Lung (tissue), 12 donors: ENCODE measurements around the gene NEAT1. TPM values are rescaled to one million over a fixed set of nuclear protein-coding genes. Genes with fewer than 3 reads are reported as not detected.

Source experiments
- ATAC-seq: fragments of 200-7000 bp; cut with Tn5 transposase; one replicate; pipeline ENCODE4 v1.9.1; 2020; ENCODE audit warnings: moderate number of reproducible peaks; ENCODE audit not compliant: insufficient read depth, low FRiP score
- DNase-seq, 3 donors: peaks; one replicate each; pipeline ENCODE4 v3.0.0-alpha.2; 2013 to 2017
- H3K27ac ChIP-seq, 2 donors: one replicate each; pipeline ENCODE4 v1.5.1; 2013; ENCODE audit warnings: mild to moderate bottlenecking in 2 of 2, moderate library complexity in 2 of 2, control low read depth in 1 of 2, inconsistent platforms in 1 of 2, low read depth in 1 of 2, low read length in 1 of 2
- H3K27me3 ChIP-seq, 3 donors: one replicate each; pipeline ENCODE4 v1.5.1; 2013; ENCODE audit warnings: low read length in 2 of 3; ENCODE audit not compliant: control insufficient read depth in 3 of 3, insufficient read depth in 3 of 3
- H3K36me3 ChIP-seq, 4 donors: one replicate each; pipeline ENCODE4 v1.5.1; 2013; ENCODE audit warnings: low read length in 4 of 4, mild to moderate bottlenecking in 1 of 4, moderate library complexity in 1 of 4; ENCODE audit not compliant: control insufficient read depth in 4 of 4, insufficient read depth in 4 of 4
- H3K4me1 ChIP-seq, 5 donors: one replicate each; pipeline ENCODE4 v1.5.1; 2013; ENCODE audit warnings: low read length in 5 of 5, mild to moderate bottlenecking in 2 of 5, moderate library complexity in 1 of 5; ENCODE audit not compliant: control insufficient read depth in 5 of 5, insufficient read depth in 5 of 5
- H3K4me3 ChIP-seq: one replicate; pipeline ENCODE4 v1.5.1; 2013; ENCODE audit warnings: mild to moderate bottlenecking, control low read depth, moderate library complexity
- H3K9ac ChIP-seq, 2 donors: one replicate each; pipeline ENCODE4 v1.5.1; 2013; ENCODE audit warnings: low read length in 2 of 2, control low read depth in 1 of 2; ENCODE audit not compliant: insufficient read depth in 1 of 2
- H3K9me3 ChIP-seq, 4 donors: one replicate each; pipeline ENCODE4 v1.5.1; 2013; ENCODE audit warnings: low read length in 3 of 4, mild to moderate bottlenecking in 1 of 4, moderate library complexity in 1 of 4; ENCODE audit not compliant: control insufficient read depth in 4 of 4, insufficient read depth in 3 of 4
- CTCF ChIP-seq: IDR thresholded peaks from 2 replicates; pipeline ENCODE4 v1.5.1; 2012; ENCODE audit warnings: mild to moderate bottlenecking; ENCODE audit errors: control extremely low read depth, extremely low read depth
- WGBS, 2 donors: extraction: QIAGEN DNeasy Blood & Tissue Kit; methylation state at CpG; one replicate each; pipeline ENCODE4 v1.1.7; 2013; 5-methylcytosine and 5-hydroxymethylcytosine counted together
- polyA plus RNA-seq, 2 donors: library from polyadenylated mRNA; stranded (reverse); fragments of 200-250 nt; gene quantifications; one replicate each; pipeline ENCODE4 v1.2.1, GENCODE V29; 2013
- total RNA-seq, 2 donors: library from RNA; depleted of rRNA in 1 of 2; stranded (reverse); fragments of >200 nt in 1 of 2; gene quantifications; one replicate each; pipeline ENCODE4 v1.2.1, GENCODE V29; 2014 to 2021
- donor health status: control.
- donor health status: control.
- donor health status: Bipolar disorder and iron deficiency.
- donor health status: healthy.
- donor health status: DM: yes; HTN: yes; CAD: no.

The NEAT1 gene
- total and polyA plus RNA-seq, 4 donors, result 481 to 1,176 (median 715) TPM

- H3K9me3 ChIP-seq, result no peaks in the 10 kb centered on the region
- ATAC-seq, result no peak
- peak overlapping the region; percentile 97 to 98 for H3K27ac ChIP-seq
- peak; percentile 63 to 75 (median 66) for DNase-seq
- no peak for TF ChIP-seq CTCF
- H3K27me3 ChIP-seq, result no peaks in the 10 kb centered on the region
- H3K9ac ChIP-seq, result peak overlapping the region in 1 of 2 donors; percentile 36
- H3K36me3 ChIP-seq, result no peaks in the 10 kb centered on the region
- H3K4me3 ChIP-seq, result no peak overlapping the region
- 56 to 66% methylated on average over 8 of the region's 8 CpGs for WGBS, 2 donors
- peaks cover 41 to 79% (median 50%) of the 10 kb centered on the region in 5 donors for H3K4me1 ChIP-seq
Measured at GRCh38 chr11:65489706-65490320, 67.2 kb downstream of the NEAT1 start.

GRCh38 chr11:65491163-65491465 is 68.5 kb downstream of the NEAT1 start:
- no peak for ATAC-seq
- no peak overlapping the region for H3K4me3 ChIP-seq

GRCh38 chr11:65491614-65492386 is 69.2 kb downstream of the NEAT1 start:
- no peak for TF ChIP-seq CTCF
- Histone ChIP-seq H3K27ac (peak overlapping the region; percentile 88 to 97), H3K4me3 (no peak overlapping the region), H3K27me3 (no peaks in the 10 kb centered on the region), H3K9me3 (no peaks in the 10 kb centered on the region), H3K4me1 (peaks cover 41 to 88% (median 54%) of the 10 kb centered on the region in 5 donors), H3K36me3 (no peaks in the 10 kb centered on the region), H3K9ac (peak overlapping the region in 1 of 2 donors; percentile 26)
- WGBS, 2 donors, result 33 to 50% methylated on average over 17 of the region's 17 CpGs
- peak; percentile 58 to 78 (median 66) for DNase-seq
- peak; percentile 50 for ATAC-seq

More at GRCh38 chr11:65491163-65491465, 68.5 kb downstream of the NEAT1 start:
- no peaks in the 10 kb centered on the region for H3K27me3 ChIP-seq
- H3K9ac ChIP-seq, result no peak overlapping the region
- H3K27ac ChIP-seq, result peak overlapping the region; percentile 88 to 97
- no peaks in the 10 kb centered on the region for H3K36me3 ChIP-seq
- H3K4me1 ChIP-seq, result peaks cover 45 to 85% (median 52%) of the 10 kb centered on the region in 5 donors
- H3K9me3 ChIP-seq, result no peaks in the 10 kb centered on the region
- 72% methylated on average over 3 of the region's 3 CpGs for WGBS, 2 donors
- no peak for TF ChIP-seq CTCF
- no peak for DNase-seq
